HCT116 (cell line): ENCODE measurements around the gene RP9. TPM values are rescaled to one million over a fixed set of nuclear protein-coding genes. Genes with fewer than 3 reads are reported as not detected.
A peak's percentile ranks its signal among the peaks of the same experiment; 100 is the strongest.

Experiments used
- ATAC-seq: fragments of 200-7000 bp; cut with Tn5 transposase; 2 replicates; pipeline ENCODE4 v1.9.1; 2020; ENCODE audit warnings: mild to moderate bottlenecking, moderate library complexity
- BruUV-seq: library from RNA; stranded (reverse); fragments of 400-500 nt; replicated peaks from 2 replicates; lab custom pipeline; 2021; lab: Mats Ljungman, UMichigan
- CTCF ChIA-PET: fragments of 300-600 bp; sonication (Branson Sonifier 250); formaldehyde crosslinking; loops from one replicate; lab custom pipeline; 2021; ENCODE audit warnings: antibody characterized with exemption; lab: Charles Lee
- POLR2A ChIA-PET: fragments of 300-600, 350-600 bp; sonication (Branson Sonifier 250); formaldehyde crosslinking; loops from one replicate; lab custom pipeline; 2021; ENCODE audit warnings: antibody characterized with exemption; lab: Charles Lee
- RAD21 ChIA-PET, 2 experiments: fragments of 300-600 bp; sonication (Branson Sonifier 250); formaldehyde crosslinking; loops; one replicate each; lab custom pipeline; 2023; ENCODE audit warnings: low total read pairs in 2 of 2; ENCODE audit not compliant: uncharacterized antibody in 2 of 2, unreplicated experiment in 2 of 2, low non-redundant PET in 1 of 2; lab: Charles Lee
- DNase-seq: peaks from one replicate; pipeline ENCODE4 v3.0.0-alpha.2; 2010; ENCODE audit warnings: low read depth, low spot score
- H2AFZ ChIP-seq: fragments of 200-600 bp; shearing (Covaris generic), sonication (generic); 2 replicates; pipeline ENCODE4 v1.6.1; 2017; ENCODE audit warnings: low read depth, mixed run types, mixed read lengths, antibody characterized with exemption, low read length; ENCODE audit not compliant: poor library complexity, severe bottlenecking
- H3K27ac ChIP-seq: 2 replicates; pipeline ENCODE4 v1.5.1; 2012; ENCODE audit warnings: low read depth, low read length
- H3K27me3 ChIP-seq: fragments of 200-600 bp; sonication (generic); 2 replicates; pipeline ENCODE4 v1.6.1; 2016; ENCODE audit warnings: mixed run types, low read length, mixed read lengths; ENCODE audit not compliant: insufficient read depth
- H3K36me3 ChIP-seq, 2 experiments: fragments of 200-500 bp in 1 of 2; fragments of 200-600 bp in 1 of 2; sonication (Bioruptor generic) in 1 of 2; sonication (generic) in 1 of 2; 2 replicates each; pipeline versions ENCODE4 v1.5.1 to v1.6.1; 2014 to 2016; ENCODE audit warnings: low read length in 2 of 2, inconsistent platforms in 1 of 2, mixed read lengths in 1 of 2, mixed run types in 1 of 2; ENCODE audit not compliant: insufficient read depth in 2 of 2, control insufficient read depth in 1 of 2
- H3K4me1 ChIP-seq, 2 experiments: fragments of 200-600 bp in 1 of 2; sonication (generic) in 1 of 2; 2 replicates each; pipeline versions ENCODE4 v1.5.1 to v1.6.1; 2012 to 2017; ENCODE audit warnings: low read length in 2 of 2, inconsistent platforms in 1 of 2, mild to moderate bottlenecking in 1 of 2, mixed read lengths in 1 of 2, mixed run types in 1 of 2, moderate library complexity in 1 of 2; ENCODE audit not compliant: insufficient read depth in 2 of 2, control insufficient read depth in 1 of 2
- H3K4me2 ChIP-seq: fragments of 200-600 bp; sonication (generic); 2 replicates; pipeline ENCODE4 v1.6.1; 2017; ENCODE audit warnings: mixed run types, low read length, mixed read lengths
- H3K4me3 ChIP-seq, 2 experiments: fragments of 200-600 bp in 1 of 2; sonication (generic) in 1 of 2; replicated peaks in 1 of 2; 2 replicates each; pipeline ENCODE4 v1.5.1; 2011 to 2016; ENCODE audit warnings: low read length in 2 of 2, control low read depth in 1 of 2, low read depth in 1 of 2, mild to moderate bottlenecking in 1 of 2, mixed read lengths in 1 of 2, mixed run types in 1 of 2
- H3K79me2 ChIP-seq: fragments of 200-600 bp; sonication (generic); 2 replicates; pipeline ENCODE4 v1.6.1; 2017; ENCODE audit warnings: mild to moderate bottlenecking, mixed run types, low read length, moderate library complexity, mixed read lengths; ENCODE audit not compliant: insufficient read depth
- H3K9ac ChIP-seq: fragments of 200-600 bp; sonication (generic); 2 replicates; pipeline ENCODE4 v1.6.1; 2016; ENCODE audit warnings: low read length, mixed read lengths
- H3K9me2 ChIP-seq: fragments of 200-600 bp; sonication (generic), shearing (Covaris generic); 2 replicates; pipeline ENCODE4 v1.6.1; 2017; ENCODE audit warnings: mixed run types, mild to moderate bottlenecking, moderate library complexity; ENCODE audit not compliant: insufficient read depth
- H3K9me3 ChIP-seq, 2 experiments: fragments of 200-500 bp in 1 of 2; fragments of 200-600 bp in 1 of 2; sonication (Bioruptor generic) in 1 of 2; sonication (generic) in 1 of 2; 2 replicates each; pipeline ENCODE4 v1.6.1; 2014 to 2017; ENCODE audit warnings: low read length in 2 of 2, mixed read lengths in 2 of 2, inconsistent platforms in 1 of 2, low read depth in 1 of 2, mild to moderate bottlenecking in 1 of 2, mixed run types in 1 of 2, moderate library complexity in 1 of 2; ENCODE audit not compliant: control insufficient read depth in 1 of 2, insufficient read depth in 1 of 2
- H4K20me1 ChIP-seq: fragments of 200-600 bp; sonication (generic), shearing (Covaris generic); 2 replicates; pipeline ENCODE4 v1.6.1; 2017; ENCODE audit warnings: mixed run types, mild to moderate bottlenecking, moderate library complexity; ENCODE audit not compliant: insufficient read depth
- ATF3 ChIP-seq: IDR thresholded peaks from 2 replicates; pipeline ENCODE4 v1.6.1; 2012
- CBX3 ChIP-seq: IDR thresholded peaks from 2 replicates; pipeline ENCODE4 v1.6.1; 2012; ENCODE audit warnings: low read depth
- CEBPB ChIP-seq: IDR thresholded peaks from 2 replicates; pipeline ENCODE4 v1.6.1; 2012; ENCODE audit warnings: low read depth
- CTCF ChIP-seq, 3 experiments: fragments of 200-600 bp in 1 of 3; sonication (generic) in 1 of 3; IDR thresholded peaks in 2 of 3; conservative IDR thresholded peaks in 1 of 3; 2 replicates each; pipeline ENCODE4 v1.5.1; 2012 to 2017; ENCODE audit warnings: low read depth in 2 of 3, low read length in 2 of 3, antibody characterized with exemption in 1 of 3, borderline replicate concordance in 1 of 3, control low read depth in 1 of 3, mild to moderate bottlenecking in 1 of 3, mixed read lengths in 1 of 3, mixed run types in 1 of 3, moderate library complexity in 1 of 3; ENCODE audit not compliant: insufficient read depth in 1 of 3
- ELF1 ChIP-seq: IDR thresholded peaks from 2 replicates; pipeline ENCODE4 v1.6.1; 2012; ENCODE audit warnings: low read depth, borderline replicate concordance
- EZH2 ChIP-seq: fragments of 200-600 bp; sonication (generic); IDR thresholded peaks from 2 replicates; pipeline ENCODE4 v1.6.1; 2017; ENCODE audit warnings: antibody characterized with exemption, mixed run types
- EZH2phosphoT487 ChIP-seq: fragments of 200-600 bp; IDR thresholded peaks from 2 replicates; pipeline ENCODE4 v1.6.1; 2018; ENCODE audit warnings: antibody characterized with exemption, borderline replicate concordance
- FOSL1 ChIP-seq: IDR thresholded peaks from 2 replicates; pipeline ENCODE4 v1.6.1; 2012; ENCODE audit warnings: low read depth
- JUND ChIP-seq: IDR thresholded peaks from 2 replicates; pipeline ENCODE4 v1.6.1; 2012
- MAX ChIP-seq: IDR thresholded peaks from 2 replicates; pipeline ENCODE4 v1.6.1; 2012
- POLR2A ChIP-seq: IDR thresholded peaks from 2 replicates; pipeline ENCODE4 v1.7.0; 2011; ENCODE audit warnings: borderline replicate concordance; ENCODE audit not compliant: insufficient read depth, insufficient read length; ENCODE audit errors: extremely low read depth
- POLR2AphosphoS5 ChIP-seq: IDR thresholded peaks from 2 replicates; pipeline ENCODE4 v1.6.1; 2011; ENCODE audit warnings: mild to moderate bottlenecking, low read depth, low read length, moderate library complexity
- RAD21 ChIP-seq: IDR thresholded peaks from 2 replicates; pipeline ENCODE4 v1.6.1; 2012; ENCODE audit warnings: low read depth, mild to moderate bottlenecking
- REST ChIP-seq: IDR thresholded peaks from 2 replicates; pipeline ENCODE4 v1.6.1; 2012; ENCODE audit warnings: low read depth
- SIN3A ChIP-seq: IDR thresholded peaks from 2 replicates; pipeline ENCODE4 v1.6.1; 2012; ENCODE audit warnings: low read depth
- SP1 ChIP-seq: IDR thresholded peaks from 2 replicates; pipeline ENCODE4 v1.6.1; 2012; ENCODE audit warnings: low read depth
- SRF ChIP-seq: IDR thresholded peaks from 2 replicates; pipeline ENCODE4 v1.6.1; 2012; ENCODE audit warnings: low read depth
- TCF7L2 ChIP-seq: IDR thresholded peaks from 2 replicates; pipeline ENCODE4 v1.7.0; 2011; ENCODE audit warnings: borderline replicate concordance, inconsistent platforms; ENCODE audit not compliant: insufficient read depth, insufficient read length; ENCODE audit errors: extremely low read depth
- ZFX ChIP-seq: fragments of 450-650 bp; IDR thresholded peaks from 2 replicates; pipeline ENCODE4 v1.6.1; 2017
- ZNF274 ChIP-seq: fragments of 200-500 bp; sonication (Bioruptor generic); IDR thresholded peaks from 2 replicates; pipeline ENCODE4 v1.6.1; 2014; ENCODE audit warnings: mild to moderate bottlenecking, low read depth, low read length, inconsistent platforms
- intact Hi-C: fragments of 100-400 bp; cut with micrococcal nuclease; formaldehyde crosslinking; loops from 2 replicates; pipeline ENCODE4 v1.10.0; 2022
- total RNA-seq: library from RNA; stranded (reverse); gene quantifications from one replicate; pipeline ENCODE4 v1.2.1, GENCODE V29; 2021; ENCODE audit not compliant: unreplicated experiment

The RP9 gene
- total RNA-seq, 1 experiment from 2014 or later: 14.2 TPM

GRCh38 chr7:33128990-33129805 lies 20.0 kb upstream of the RP9 start, which contains the start of gene BBS9:
Gene BBS9, plus strand, starts transcription at chr7:33129564. Its CDS starts 16,689 bp downstream, at chr7:33146253.
- intact Hi-C loops: no loop called here
- no peaks in the 10 kb centered on the region for H3K9me3 ChIP-seq
- DNase-seq (peak; percentile 88), ATAC-seq (peak; percentile 99)
- H3K4me1 ChIP-seq: peaks cover 8 to 11% of the 10 kb centered on the region in 2 experiments; a peak in 3 of 4 replicates
- peak within 1 kb of the TSS; percentile 94 for H3K4me2 ChIP-seq
- H3K27me3 ChIP-seq: no peaks in the 10 kb centered on the region
- ChIA-PET POLR2A (no interaction called here), RAD21 (no interaction called here), CTCF (no interaction called here)
- BruUV-seq: no TSS peak
- H3K9ac ChIP-seq: peak within 1 kb of the TSS; percentile 61
- no peaks in the 10 kb centered on the region for H3K36me3 ChIP-seq
- no peaks in the 10 kb centered on the region for H4K20me1 ChIP-seq
- peak within 1 kb of the TSS; percentile 80 to 81 for H3K4me3 ChIP-seq
- peak within 1 kb of the TSS; percentile 88 for H2AFZ ChIP-seq
- H3K9me2 ChIP-seq: no peaks in the 10 kb centered on the region
- no peaks in the 10 kb centered on the region for H3K79me2 ChIP-seq
- peak within 1 kb of the TSS; percentile 64 for H3K27ac ChIP-seq
- TF ChIP-seq MAX: peak; percentile 67; the same call in 1 of the 2 replicates
- TF ChIP-seq SP1: peak; percentile 50
- TF ChIP-seq CBX3: no peak
- no peak for TF ChIP-seq FOSL1
- TF ChIP-seq ELF1: no peak
- TF ChIP-seq ATF3: no peak
- no peak for TF ChIP-seq CTCF (IDR thresholded peaks at IDR 0.05 in 2 of 3, conservative IDR thresholded peaks at IDR 0.05 in 1 of 3; ENCODE audit: borderline replicate concordance in 1 of 3, insufficient read depth in 1 of 3, low read depth in 2 of 3, low read length in 2 of 3)
- no peak for TF ChIP-seq EZH2
- TF ChIP-seq EZH2phosphoT487: no peak
- no peak for TF ChIP-seq CEBPB
- TF ChIP-seq TCF7L2: peak; percentile 93
- TF ChIP-seq POLR2A: peak; percentile 43
- peak; percentile 70 for TF ChIP-seq POLR2AphosphoS5
- TF ChIP-seq ZNF274: no peak
- TF ChIP-seq JUND: no peak
- TF ChIP-seq REST: no peak
- peak; percentile 33; the same call in 1 of the 2 replicates for TF ChIP-seq ZFX
- TF ChIP-seq SRF: no peak
- no peak for TF ChIP-seq SIN3A
- TF ChIP-seq RAD21: no peak
